Keratinocyte (primary cell): ENCODE results near the gene ZNF292. TPM values are rescaled to one million over a fixed set of nuclear protein-coding genes. Genes with fewer than 3 reads are reported as not detected.

ENCODE experiments used
- DNase-seq: peaks from one replicate; pipeline ENCODE4 v3.0.0-alpha.2; 2011; ENCODE audit warnings: low read depth, missing footprints, low spot score
- FAIRE-seq: peaks from 2 replicates; lab custom pipeline; 2011; peaks lifted over from hg19 to GRCh38; lab: Jason Lieb, UNC
- H2AFZ ChIP-seq: 2 replicates; pipeline ENCODE4 v1.6.0; 2012; ENCODE audit warnings: low read length, control low read depth, inconsistent platforms; ENCODE audit not compliant: control insufficient read depth
- H3K27ac ChIP-seq: 2 replicates; pipeline ENCODE4 v1.5.1; 2011; ENCODE audit warnings: low read length; ENCODE audit not compliant: control insufficient read depth, insufficient read depth
- H3K27me3 ChIP-seq: 3 replicates; pipeline ENCODE4 v1.6.0; 2011; ENCODE audit warnings: low read length; ENCODE audit not compliant: control insufficient read depth, insufficient read depth; ENCODE audit errors: extremely low read depth
- H3K36me3 ChIP-seq, 2 experiments: 2 replicates in 1 of 2; 3 replicates in 1 of 2; pipeline ENCODE4 v1.5.1; 2011; ENCODE audit warnings: low read length in 2 of 2, mild to moderate bottlenecking in 1 of 2; ENCODE audit not compliant: control insufficient read depth in 2 of 2, insufficient read depth in 2 of 2; ENCODE audit errors: extremely low read depth in 1 of 2
- H3K4me1 ChIP-seq: 3 replicates; pipeline ENCODE4 v1.5.1; 2011; ENCODE audit warnings: low read length; ENCODE audit not compliant: control insufficient read depth, insufficient read depth; ENCODE audit errors: extremely low read depth
- H3K4me2 ChIP-seq: 3 replicates; pipeline ENCODE4 v1.6.0; 2011; ENCODE audit warnings: low read depth, low read length; ENCODE audit not compliant: control insufficient read depth, insufficient read depth; ENCODE audit errors: extremely low read depth
- H3K4me3 ChIP-seq, 3 experiments: fragments of 200-600 bp in 1 of 3; sonication (generic) in 1 of 3; 2 replicates in 2 of 3; 3 replicates in 1 of 3; pipeline ENCODE4 v1.5.1; 2011 to 2016; ENCODE audit warnings: low read length in 3 of 3, mild to moderate bottlenecking in 3 of 3, control low read depth in 2 of 3, inconsistent platforms in 1 of 3, low read depth in 1 of 3, mixed read lengths in 1 of 3, mixed run types in 1 of 3, moderate library complexity in 1 of 3; ENCODE audit not compliant: control insufficient read depth in 2 of 3, insufficient read depth in 2 of 3; ENCODE audit errors: extremely low read depth in 1 of 3
- H3K79me2 ChIP-seq: 2 replicates; pipeline ENCODE4 v1.6.0; 2012; ENCODE audit warnings: low read length; ENCODE audit not compliant: control insufficient read depth, insufficient read depth
- H3K9ac ChIP-seq: 3 replicates; pipeline ENCODE4 v1.6.0; 2011; ENCODE audit warnings: low read length; ENCODE audit not compliant: control insufficient read depth, insufficient read depth; ENCODE audit errors: extremely low read depth
- H3K9me1 ChIP-seq: 3 replicates; pipeline ENCODE4 v1.6.0; 2011; ENCODE audit warnings: low read length; ENCODE audit not compliant: control insufficient read depth, insufficient read depth; ENCODE audit errors: extremely low read depth
- H3K9me3 ChIP-seq: 2 replicates; pipeline ENCODE4 v1.5.1; 2012; ENCODE audit warnings: low read depth, low read length; ENCODE audit not compliant: control insufficient read depth
- H4K20me1 ChIP-seq: 3 replicates; pipeline ENCODE4 v1.6.0; 2011; ENCODE audit warnings: low read length; ENCODE audit not compliant: control insufficient read depth, insufficient read depth; ENCODE audit errors: extremely low read depth
- CTCF ChIP-seq, 3 experiments: IDR thresholded peaks in 1 of 3; conservative IDR thresholded peaks in 1 of 3; optimal IDR thresholded peaks in 1 of 3; 2 replicates in 2 of 3; 3 replicates in 1 of 3; pipeline versions ENCODE3 to v1.5.1; 2011; ENCODE audit warnings: low read length in 3 of 3, mild to moderate bottlenecking in 3 of 3, moderate library complexity in 2 of 3, control low read depth in 1 of 3, inconsistent platforms in 1 of 3; ENCODE audit not compliant: insufficient read depth in 2 of 3; ENCODE audit errors: extremely low read depth in 1 of 3
- EZH2 ChIP-seq: IDR thresholded peaks from one replicate; pipeline ENCODE4 v1.6.1; 2012; ENCODE audit warnings: inconsistent platforms, mild to moderate bottlenecking, low read length, moderate library complexity
- dilution Hi-C: fragments of 300-500 bp; cut with MboI; formaldehyde crosslinking; loops from one replicate; pipeline ENCODE4 v1.7.0; 2020; ENCODE audit warnings: low sequenced_read_pairs; ENCODE audit not compliant: extremely low pct_ligation_motif_present
- polyA plus RNA-seq, 5 experiments: library from polyadenylated mRNA; depleted of rRNA in 3 of 5; stranded (reverse) in 3 of 5; stranded (forward) in 1 of 5; unstranded in 1 of 5; fragments of >200 nt; gene quantifications; 1 replicate in 1 of 5; 2 replicates in 3 of 5; 3 replicates in 1 of 5; pipeline versions ENCODE4 v1.2.1 to v1.2.3, GENCODE V29; 2011 to 2012; ENCODE audit warnings: missing spikeins in 2 of 5, low read depth in 1 of 5, low replicate concordance in 1 of 5

The ZNF292 gene
- polyA plus RNA-seq, 1 donor (not counting 4 experiments of a cell fraction or from before 2014, with no cell fraction given) = 8.4 TPM

DNA sequence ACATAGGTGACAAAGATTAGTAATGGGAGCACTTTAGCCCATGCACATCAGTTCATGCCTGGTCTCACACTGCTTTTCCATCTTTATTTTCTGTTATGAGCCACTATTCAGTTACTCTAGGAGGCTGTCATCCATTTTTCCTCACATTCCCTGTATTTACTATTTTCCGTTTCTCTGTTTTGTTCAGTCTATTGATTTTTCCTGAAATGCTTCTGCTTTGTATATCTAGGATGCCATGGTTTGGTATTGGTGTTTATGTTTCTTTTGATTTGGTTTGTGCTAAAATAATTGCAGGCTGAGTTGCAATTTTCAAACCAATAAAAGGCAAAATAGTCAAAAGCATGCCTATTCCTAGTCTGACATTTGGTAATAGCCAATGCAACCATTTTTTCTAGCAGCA is 28.9 kb upstream of the ZNF292 start:
- FAIRE-seq (no peak), DNase-seq (no peak)
- no peak overlapping the region for H3K4me3 ChIP-seq
- no peak overlapping the region for H2AFZ ChIP-seq
- no peaks in the 10 kb centered on the region for H3K9me1 ChIP-seq
- H3K4me2 ChIP-seq = no peak overlapping the region
- H3K9ac ChIP-seq = no peak overlapping the region
- dilution Hi-C loops = no loop called here
- H3K9me3 ChIP-seq = no peaks in the 10 kb centered on the region
- H3K79me2 ChIP-seq = no peaks in the 10 kb centered on the region
- H3K36me3 ChIP-seq = no peaks in the 10 kb centered on the region
- no peaks in the 10 kb centered on the region for H3K4me1 ChIP-seq
- H3K27me3 ChIP-seq = no peaks in the 10 kb centered on the region
- no peaks in the 10 kb centered on the region for H4K20me1 ChIP-seq
- H3K27ac ChIP-seq = no peak overlapping the region
- no peak for TF ChIP-seq CTCF (optimal IDR thresholded peaks at IDR 0.05 in 1 of 3, IDR thresholded peaks at IDR 0.05 in 1 of 3, conservative IDR thresholded peaks at IDR 0.05 in 1 of 3; ENCODE audit: extremely low read depth in 1 of 3, insufficient read depth in 2 of 3, low read length in 3 of 3)

- H3K79me2 ChIP-seq = no peaks in the 10 kb centered on the region
- no peak overlapping the region for H3K4me3 ChIP-seq
- no peaks in the 10 kb centered on the region for H3K9me3 ChIP-seq
- H2AFZ ChIP-seq = no peak overlapping the region
- H3K4me1 ChIP-seq = no peaks in the 10 kb centered on the region
- FAIRE-seq (no peak), DNase-seq (no peak)
- no peaks in the 10 kb centered on the region for H3K36me3 ChIP-seq
- dilution Hi-C loops = no loop called here
- no peaks in the 10 kb centered on the region for H4K20me1 ChIP-seq
- H3K9ac ChIP-seq = no peak overlapping the region
- no peak overlapping the region for H3K4me2 ChIP-seq
- TF ChIP-seq CTCF (optimal IDR thresholded peaks at IDR 0.05 in 1 of 3, IDR thresholded peaks at IDR 0.05 in 1 of 3, conservative IDR thresholded peaks at IDR 0.05 in 1 of 3; ENCODE audit: extremely low read depth in 1 of 3, insufficient read depth in 2 of 3, low read length in 3 of 3) (no peak), EZH2 (no peak)
- H3K27ac ChIP-seq = no peak overlapping the region
- H3K9me1 ChIP-seq = no peaks in the 10 kb centered on the region
- H3K27me3 ChIP-seq = no peaks in the 10 kb centered on the region
Observed at GRCh38 chr6:87127737-87128136, 27.6 kb upstream of the ZNF292 start.
